ENCODE measurements around the gene CEMIP2.

Gene CEMIP2

GRCh38 chr9:71746023-71746757 is 22.1 kb downstream of the CEMIP2 start:
- no peak for DNase-seq (ENCODE audit: low read depth)

- DNase-seq (ENCODE audit: low read depth) = no peak
These were observed 23.4 kb downstream of the CEMIP2 start for GRCh38 chr9:71744754-71745521.

- DNase-seq (ENCODE audit: low read depth) = no peak
These were observed 24.4 kb downstream of the CEMIP2 start for GRCh38 chr9:71743882-71744281.

GRCh38 chr9:71743217-71743705 is 25.1 kb downstream of the CEMIP2 start:
- no peak for DNase-seq (ENCODE audit: low read depth)

GRCh38 chr9:71742703-71743102 is 25.6 kb downstream of the CEMIP2 start:
- DNase-seq (ENCODE audit: low read depth) = no peak

- DNase-seq (ENCODE audit: low read depth) = no peak
These were observed 26.2 kb downstream of the CEMIP2 start for GRCh38 chr9:71741926-71742648.

- no peak for DNase-seq (ENCODE audit: low read depth)
These were observed 28.1 kb downstream of the CEMIP2 start for GRCh38 chr9:71740199-71740598.

GRCh38 chr9:71737455-71737854 is 30.9 kb downstream of the CEMIP2 start:
- DNase-seq (ENCODE audit: low read depth) = no peak

GRCh38 chr9:71736236-71736635 is 32.1 kb downstream of the CEMIP2 start:
- DNase-seq (ENCODE audit: low read depth) = no peak

- DNase-seq (ENCODE audit: low read depth) = no peak
These were observed 33.4 kb downstream of the CEMIP2 start for GRCh38 chr9:71734950-71735349.

- no peak for DNase-seq (ENCODE audit: low read depth)
These were observed 35.1 kb downstream of the CEMIP2 start for GRCh38 chr9:71733176-71733575.

GRCh38 chr9:71729816-71730526 is 38.3 kb downstream of the CEMIP2 start:
- DNase-seq (ENCODE audit: low read depth) = no peak

GRCh38 chr9:71726723-71727122 is 41.6 kb downstream of the CEMIP2 start:
- DNase-seq (ENCODE audit: low read depth) = no peak

GRCh38 chr9:71725590-71726338 is 42.5 kb downstream of the CEMIP2 start:
- DNase-seq (ENCODE audit: low read depth) = no peak

GRCh38 chr9:71721855-71722254 is 46.5 kb downstream of the CEMIP2 start:
- no peak for DNase-seq (ENCODE audit: low read depth)

- DNase-seq (ENCODE audit: low read depth) = no peak
These were observed 48.8 kb downstream of the CEMIP2 start for GRCh38 chr9:71719562-71719961.

GRCh38 chr9:71719088-71719487 is 49.2 kb downstream of the CEMIP2 start:
- no peak for DNase-seq (ENCODE audit: low read depth)

- no peak for DNase-seq (ENCODE audit: low read depth)
These were observed 52.0 kb downstream of the CEMIP2 start for GRCh38 chr9:71716138-71716909.

GRCh38 chr9:71710856-71711255 is 57.5 kb downstream of the CEMIP2 start:
- no peak for DNase-seq (ENCODE audit: low read depth)

GRCh38 chr9:71710201-71710600 is 58.1 kb downstream of the CEMIP2 start:
- DNase-seq (ENCODE audit: low read depth) = no peak

GRCh38 chr9:71709384-71709783 is 58.9 kb downstream of the CEMIP2 start:
- DNase-seq (ENCODE audit: low read depth) = no peak

Data from stimulated activated CD8-positive, alpha-beta memory T cell treated with anti-CD3 and anti-CD28 coated beads, Interleukin-12 subunit alpha, Interleukin-12 subunit beta, amount 100 ng/mL, for 4 hours (primary cell).